Erythroblast (primary cell): ENCODE results near the gene TLN1.
A peak's percentile ranks its signal among the peaks of the same experiment; 100 is the strongest.

Experiments
- DNase-seq, 2 experiments: peaks; one replicate each; lab custom pipeline; 2025; lab: John Stamatoyannopoulos, UW
- GATA1 ChIP-seq: IDR thresholded peaks from 2 replicates; pipeline ENCODE4 v1.6.1; 2011; ENCODE audit warnings: low read depth, mild to moderate bottlenecking, control low read depth, low read length, moderate library complexity
- POLR2A ChIP-seq: IDR thresholded peaks from 2 replicates; pipeline ENCODE4 v1.6.1; 2011; ENCODE audit warnings: mild to moderate bottlenecking, low read length

The TLN1 gene

DNA sequence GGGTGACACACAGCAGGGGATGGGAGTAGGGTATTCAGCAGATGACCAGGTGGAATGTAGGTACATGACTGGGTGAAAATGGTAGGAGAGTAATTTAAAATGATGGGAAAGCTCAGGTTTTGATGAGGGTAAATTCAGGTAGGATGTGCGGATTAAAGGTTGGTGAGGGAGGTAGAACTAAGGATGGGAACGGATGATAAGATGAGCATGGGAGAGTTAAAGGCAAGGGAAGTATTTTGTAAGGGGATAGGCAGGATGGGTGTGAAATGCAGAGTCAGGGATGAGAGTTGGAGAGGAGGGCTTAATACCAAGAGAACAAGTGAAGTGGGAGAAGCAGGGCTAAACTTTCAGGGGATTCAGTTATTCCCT lies 1.5 kb downstream of the TLN1 start:
- DNase-seq = peak in 1 of 2 experiments; percentile 43
- TF ChIP-seq POLR2A (no peak), GATA1 (no peak)

GRCh38 chr9:35729700-35730485 lies 2.1 kb downstream of the TLN1 start:
- DNase-seq = peak; percentile 70 to 77
- TF ChIP-seq POLR2A (no peak), GATA1 (no peak)

GRCh38 chr9:35729101-35729500 lies 2.9 kb downstream of the TLN1 start:
- no peak for TF ChIP-seq POLR2A
- no peak for TF ChIP-seq GATA1
- DNase-seq = peak; percentile 27 to 47

- peak; percentile 82 to 95 for DNase-seq
- TF ChIP-seq GATA1 = no peak
- peak; percentile 47 for TF ChIP-seq POLR2A
These were observed 3.7 kb downstream of the TLN1 start for GRCh38 chr9:35728041-35728971.

- TF ChIP-seq POLR2A (no peak), GATA1 (no peak)
- peak; percentile 69 to 82 for DNase-seq
These were observed 4.3 kb downstream of the TLN1 start for GRCh38 chr9:35727676-35728040.

DNA sequence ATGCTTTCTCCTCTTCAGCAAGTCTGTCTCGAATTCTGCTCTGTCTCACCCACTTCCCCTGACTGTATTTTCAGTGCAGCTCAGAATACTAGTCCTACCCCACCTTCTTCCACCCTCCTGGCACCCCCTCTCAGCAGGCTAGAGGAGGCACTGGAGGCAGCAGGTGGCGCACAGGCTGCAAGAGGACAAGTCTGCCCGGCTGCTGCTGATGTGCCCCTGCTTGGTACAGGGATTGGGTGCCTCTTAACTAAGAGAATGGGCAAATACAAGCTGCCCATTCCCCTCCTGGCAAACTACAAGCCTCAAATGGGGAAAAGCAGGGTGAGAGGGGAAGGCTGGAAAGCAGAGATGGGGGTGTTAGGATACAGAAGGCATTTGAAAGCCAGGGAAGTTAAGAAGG lies 5.1 kb downstream of the TLN1 start:
- DNase-seq = peak; percentile 64 to 74
- TF ChIP-seq POLR2A = no peak
- TF ChIP-seq GATA1 = no peak

GRCh38 chr9:35725362-35725761 lies 6.6 kb downstream of the TLN1 start:
- DNase-seq = peak in 1 of 2 experiments; percentile 13
- TF ChIP-seq GATA1 = no peak
- no peak for TF ChIP-seq POLR2A

DNA sequence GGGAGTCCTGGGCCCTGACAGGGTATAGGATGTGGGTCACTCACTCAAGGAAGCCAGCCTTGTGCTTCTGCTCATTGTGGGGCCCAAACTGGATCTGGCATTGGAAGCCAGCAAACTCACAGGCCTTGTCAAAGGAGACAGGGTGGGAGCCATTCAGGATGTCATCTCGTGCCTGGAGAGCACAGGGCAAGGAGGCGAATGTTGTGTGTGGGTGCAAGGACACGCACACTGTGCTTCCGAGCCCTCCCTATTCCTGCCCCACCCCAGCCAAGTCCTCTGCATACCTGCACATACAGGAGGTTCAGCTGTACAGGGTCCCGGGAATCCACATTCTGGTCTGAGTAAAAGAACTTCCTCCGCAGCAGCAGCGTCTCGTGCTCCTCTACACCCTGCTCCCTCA lies 8.1 kb downstream of the TLN1 start:
- no peak for TF ChIP-seq GATA1
- TF ChIP-seq POLR2A = no peak
- DNase-seq = no peak

- TF ChIP-seq POLR2A = no peak
- no peak for TF ChIP-seq GATA1
- no peak for DNase-seq
These were observed 8.6 kb downstream of the TLN1 start for GRCh38 chr9:35723426-35723825.

GRCh38 chr9:35719546-35719945 lies 12.4 kb downstream of the TLN1 start:
- TF ChIP-seq POLR2A (no peak), GATA1 (no peak)
- no peak for DNase-seq

DNA sequence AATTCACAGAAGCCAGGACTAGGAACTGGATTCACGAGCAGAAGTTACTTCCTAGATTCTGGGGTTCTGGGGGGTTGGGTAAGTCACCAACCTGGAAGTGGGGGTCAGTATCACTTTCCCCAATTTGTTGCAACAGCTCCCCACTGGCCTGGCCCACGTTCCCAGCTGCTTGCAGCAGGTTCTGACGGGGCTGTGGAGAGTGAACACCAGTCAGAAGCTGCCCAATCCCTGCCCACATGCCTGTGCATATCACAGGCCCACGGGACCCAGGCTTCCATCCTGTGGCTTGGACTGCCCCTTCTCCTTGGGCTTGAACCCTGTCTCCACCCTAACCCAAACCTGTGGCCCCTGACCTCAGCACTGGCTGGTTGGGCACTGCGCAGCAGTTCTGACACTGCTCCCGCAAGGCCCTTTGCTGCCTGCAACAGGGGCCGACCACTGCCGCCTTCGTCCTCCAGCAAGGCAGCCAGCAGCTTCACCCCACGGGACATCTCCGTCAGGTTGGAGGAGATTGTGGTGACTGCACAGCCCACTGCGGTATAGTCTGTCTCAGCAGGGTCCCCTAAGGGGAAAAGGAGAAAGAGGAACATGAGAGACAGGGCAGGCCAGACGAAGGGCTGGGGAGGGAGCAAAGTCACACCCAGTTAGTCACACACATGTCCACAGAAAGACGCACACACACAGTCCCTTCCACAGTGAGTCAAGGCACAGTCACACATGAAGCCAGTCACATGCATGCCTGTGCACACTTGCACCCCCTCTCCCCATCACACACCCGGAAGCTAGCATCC lies 13.1 kb downstream of the TLN1 start:
- no peak for DNase-seq
- TF ChIP-seq POLR2A (no peak), GATA1 (no peak)

- no peak for DNase-seq
- TF ChIP-seq GATA1 = no peak
- TF ChIP-seq POLR2A = no peak
These were observed 14.7 kb downstream of the TLN1 start for GRCh38 chr9:35717132-35717870.

DNA sequence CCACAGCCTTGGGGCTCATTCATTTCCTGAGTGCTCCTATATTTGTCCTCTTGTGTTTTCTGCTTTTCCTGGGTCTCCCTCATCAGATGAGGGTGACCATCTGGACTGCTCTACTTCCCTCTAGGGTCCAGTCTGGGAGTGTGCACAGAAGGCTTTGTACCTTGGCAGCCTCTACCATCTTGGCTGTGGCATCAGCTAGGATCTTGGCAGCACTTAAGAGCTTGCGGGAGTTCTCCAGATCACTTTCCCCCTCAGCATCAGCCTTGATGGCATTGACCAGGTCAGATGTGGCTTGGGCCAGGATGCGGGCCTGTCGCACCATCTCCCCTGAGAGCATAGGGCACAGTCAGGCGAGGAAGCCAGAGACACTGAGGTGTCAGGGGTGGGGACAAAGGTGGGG lies 15.8 kb downstream of the TLN1 start:
- DNase-seq = no peak
- TF ChIP-seq GATA1 = no peak
- no peak for TF ChIP-seq POLR2A
